T-helper 22 cell (primary cell): ENCODE results near the gene PDP2.
"Not testable (repeated sequence)": the region's sequence is repeated elsewhere in the genome, so short reads cannot be mapped to it uniquely, and the experiment has no call there.

Experiments used
- DNase-seq: peaks from one replicate; pipeline ENCODE4 v3.0.0-alpha.2; 2020; ENCODE audit warnings: low read depth

Gene PDP2

DNA sequence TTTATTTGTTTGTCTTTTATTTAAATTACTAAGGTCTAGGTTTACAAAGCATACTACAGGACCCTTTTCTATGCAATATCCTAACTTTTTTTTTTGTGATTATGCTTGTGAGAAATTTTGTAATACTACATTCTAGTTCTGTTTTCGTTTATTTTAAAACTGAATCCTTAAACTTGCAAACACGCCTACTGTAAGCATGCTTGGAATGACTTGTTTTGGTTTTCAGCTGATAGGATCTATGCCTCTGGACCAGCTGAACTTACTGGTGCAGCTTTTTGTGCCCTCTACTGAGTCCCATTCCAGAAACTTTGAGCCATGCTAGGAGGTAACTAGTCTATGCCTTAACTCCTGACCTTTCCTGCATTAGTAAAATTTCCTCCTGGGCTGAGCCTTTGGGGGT, 6.0 kb downstream of the PDP2 start:
- no peak for DNase-seq

DNA sequence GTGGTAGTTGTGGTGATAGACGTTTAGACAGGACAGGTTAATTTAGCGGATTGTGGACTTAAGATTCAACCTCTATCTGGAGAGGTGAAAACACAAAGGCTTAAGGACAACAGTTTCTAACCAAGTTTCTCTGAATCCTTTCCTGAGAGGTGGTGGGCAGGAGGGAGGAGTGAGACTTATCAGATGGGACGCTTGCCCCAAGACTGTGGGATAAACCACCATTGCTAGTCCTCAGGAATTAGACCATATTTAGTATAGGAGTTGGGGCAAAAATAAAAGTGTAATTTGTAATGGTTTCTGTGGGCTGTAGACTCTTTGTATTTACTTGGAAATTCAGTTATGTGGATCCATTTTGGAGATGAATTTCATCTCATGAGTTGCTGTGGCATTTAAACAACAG, 6.6 kb downstream of the PDP2 start:
- no peak for DNase-seq

DNA sequence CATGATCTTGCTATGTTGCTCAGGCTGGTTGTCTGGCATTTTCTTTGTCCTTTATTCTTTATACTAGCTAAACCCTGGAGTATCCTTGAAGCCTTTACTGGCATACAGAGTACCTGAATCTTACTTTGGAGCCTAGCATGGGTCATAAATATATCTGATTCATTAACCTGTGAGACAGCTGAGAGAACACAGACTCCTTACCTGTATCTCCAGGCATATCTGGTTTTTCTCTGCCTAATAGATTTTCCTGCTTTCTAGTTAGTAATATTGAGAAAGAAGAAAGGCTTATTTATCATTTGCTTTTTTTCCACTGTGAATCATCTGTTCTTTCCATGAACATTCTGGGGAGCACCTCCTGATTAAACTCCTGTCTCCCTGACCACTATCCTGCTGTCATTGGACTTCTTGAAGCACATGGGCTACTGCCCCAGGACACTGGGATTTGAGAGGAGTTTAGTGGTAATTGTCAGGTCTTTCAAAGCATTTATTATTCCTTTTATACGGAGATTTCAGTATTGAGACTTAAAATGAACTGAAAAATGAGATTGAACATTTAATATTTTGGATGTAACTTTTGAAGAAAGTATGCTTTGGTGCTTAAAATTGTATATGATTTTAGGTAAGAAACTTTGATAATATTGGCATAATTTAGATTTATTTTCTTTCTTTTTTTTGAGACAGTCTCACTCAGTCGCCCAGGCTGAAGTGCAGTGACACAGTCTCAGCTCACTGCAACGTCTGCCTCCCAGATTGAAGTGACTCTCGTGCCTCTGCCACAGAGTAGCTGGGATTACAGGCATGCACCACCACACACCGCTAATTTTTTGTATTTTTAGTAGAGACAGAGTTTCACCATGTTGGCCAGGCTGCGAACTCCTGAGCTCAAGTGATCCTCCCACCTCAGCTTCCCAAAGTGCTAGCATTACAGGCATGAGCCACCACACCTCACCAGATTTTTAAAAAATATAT, 8.6 kb downstream of the PDP2 start:
- no peak for DNase-seq

DNA sequence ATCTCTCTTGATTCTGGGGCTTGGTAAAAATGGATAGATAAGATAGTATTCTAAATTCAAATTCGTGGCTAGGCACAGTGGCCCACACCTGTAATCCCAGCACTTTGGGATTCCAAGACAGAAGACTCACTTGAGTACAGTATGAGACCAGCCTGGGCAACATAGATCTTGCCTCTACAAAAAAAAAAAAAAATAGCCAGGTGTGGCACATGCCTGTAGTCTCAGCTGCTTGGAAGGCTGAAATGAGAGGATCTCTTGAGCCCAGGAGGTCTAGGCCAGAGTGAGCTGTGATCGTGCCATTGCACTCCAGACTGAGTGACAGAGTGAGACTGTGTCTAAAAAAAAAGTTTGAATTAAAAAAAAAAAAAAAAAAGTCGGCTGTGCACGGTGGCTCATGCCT, 9.3 kb downstream of the PDP2 start:
- DNase-seq: no peak

DNA sequence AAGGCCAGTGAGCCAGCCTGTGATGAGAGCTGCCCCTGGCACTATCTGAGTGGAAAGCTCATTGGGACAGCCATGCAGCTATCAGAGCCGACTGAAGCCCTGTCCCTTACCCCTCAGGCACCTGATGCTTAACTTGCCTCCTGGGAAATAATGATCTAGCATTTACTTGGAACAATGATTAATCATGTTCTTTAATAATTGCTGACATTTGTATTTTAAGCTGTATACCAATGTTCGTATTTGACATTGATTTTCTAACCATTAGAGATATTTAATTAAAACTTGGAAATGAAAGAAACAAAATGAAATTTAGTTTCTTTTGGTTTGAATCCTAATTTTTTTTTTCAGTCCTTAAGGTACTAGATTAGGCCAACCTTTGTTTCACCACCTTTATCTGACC, 10.5 kb downstream of the PDP2 start:
- DNase-seq: no peak

DNA sequence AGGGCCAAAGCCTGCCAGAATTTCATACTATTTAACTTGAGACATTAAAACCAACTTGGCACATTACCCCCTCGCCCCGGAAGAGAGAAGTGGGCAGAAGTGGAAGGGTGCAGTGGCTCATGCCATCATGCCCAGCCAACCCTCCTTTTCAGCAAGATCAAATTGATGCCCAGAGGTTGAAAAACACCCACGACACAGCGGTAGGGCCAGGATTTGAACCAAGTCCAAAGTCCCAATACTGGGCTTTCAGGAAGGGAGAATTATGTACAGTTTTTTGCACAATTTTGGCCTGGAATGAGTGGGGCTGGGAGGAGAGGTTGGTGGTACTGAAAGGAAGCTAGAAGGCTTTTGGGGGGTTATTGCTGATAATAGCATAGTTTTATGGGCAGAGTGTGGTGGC, 11.0 kb downstream of the PDP2 start:
- no peak for DNase-seq

DNA sequence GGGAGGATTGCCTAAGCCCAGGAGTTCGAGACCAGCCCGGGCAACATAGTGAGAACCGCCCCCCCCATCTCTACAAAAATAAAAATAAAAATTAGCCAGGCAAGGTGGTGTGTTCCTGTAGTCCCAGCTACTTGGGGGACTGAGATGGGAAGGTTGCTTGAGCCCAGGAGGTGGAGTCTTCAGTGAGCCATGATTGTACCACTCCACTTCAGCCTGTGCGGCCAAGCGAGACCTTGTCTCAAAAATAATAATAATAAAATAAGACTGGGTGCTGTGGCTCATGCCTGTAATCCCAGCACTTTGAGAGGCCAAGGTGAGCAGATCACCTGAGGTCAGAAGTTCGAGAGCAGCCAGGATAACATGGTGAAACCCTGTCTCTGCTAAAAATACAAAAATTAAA, 11.5 kb downstream of the PDP2 start:
- DNase-seq: no peak

DNA sequence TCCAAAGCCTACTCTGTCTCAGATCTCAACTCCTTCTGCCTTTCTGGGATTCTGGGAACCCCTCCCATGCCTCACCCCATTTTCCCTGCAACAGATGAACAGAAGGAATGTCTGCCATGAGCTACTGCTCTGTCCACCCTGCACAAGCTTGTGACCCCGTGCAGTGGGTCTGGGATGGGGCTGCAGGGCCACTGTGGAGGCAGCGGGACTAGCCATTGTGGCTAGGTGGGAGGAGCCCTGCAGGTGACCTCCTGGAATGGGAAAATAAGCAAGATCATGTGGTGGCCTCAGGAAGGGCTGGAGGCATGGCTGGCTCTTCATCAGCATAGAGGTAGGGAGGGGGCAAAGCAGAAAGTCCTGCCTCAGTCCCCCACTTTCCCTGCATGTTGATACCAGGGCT, 13.7 kb downstream of the PDP2 start:
- DNase-seq: no peak

DNA sequence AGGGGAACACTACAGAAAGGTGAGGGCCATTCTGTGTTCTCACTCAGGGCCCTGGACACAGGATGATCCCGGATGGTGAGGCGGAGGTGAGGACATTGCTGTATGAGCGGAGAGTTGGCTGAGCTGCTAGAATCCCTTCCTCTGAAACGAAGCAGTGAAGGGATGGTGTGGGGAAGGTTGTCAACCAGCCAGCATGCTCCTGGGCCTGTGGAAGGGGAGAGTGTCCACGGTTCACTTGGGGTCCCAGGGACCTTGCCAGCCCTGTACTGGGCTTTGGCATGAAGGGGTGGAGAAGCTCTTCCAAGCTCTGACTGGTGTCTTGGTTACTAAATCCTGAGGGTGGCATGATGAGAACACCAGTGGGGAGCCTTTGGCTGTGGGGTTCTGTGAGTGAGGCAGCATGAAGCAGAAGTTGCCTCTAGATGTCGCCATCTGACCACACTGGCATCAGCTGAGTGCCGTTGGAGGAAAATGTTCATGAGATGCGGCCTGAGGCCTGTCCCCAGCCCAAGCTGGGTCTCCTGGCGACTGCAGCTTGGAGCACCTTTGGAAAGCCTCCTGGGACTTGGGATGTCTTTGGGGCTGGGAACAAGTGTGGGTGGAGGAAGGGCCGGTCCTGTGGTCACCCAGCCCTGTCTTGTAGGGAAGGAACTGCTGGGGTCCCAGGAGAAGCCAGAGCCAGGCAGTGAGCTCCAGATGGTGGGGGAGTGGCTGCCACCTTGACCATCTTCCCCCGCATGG, 14.8 kb downstream of the PDP2 start:
- no peak for DNase-seq

DNA sequence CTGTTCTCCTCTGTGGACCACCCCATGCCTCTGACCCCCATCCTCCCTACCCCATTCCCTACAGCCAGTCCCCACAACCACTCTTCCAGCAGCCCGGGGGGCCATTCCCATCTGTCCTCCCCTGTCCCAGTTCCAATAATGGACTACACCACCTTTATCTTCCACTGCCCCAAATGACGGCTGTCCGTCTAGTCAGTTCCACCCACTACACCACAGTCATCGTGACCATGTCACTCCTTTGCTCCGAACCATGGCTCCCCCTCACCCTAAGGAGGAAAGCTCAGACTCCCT, 15.3 kb downstream of the PDP2 start:
- no peak for DNase-seq

DNA sequence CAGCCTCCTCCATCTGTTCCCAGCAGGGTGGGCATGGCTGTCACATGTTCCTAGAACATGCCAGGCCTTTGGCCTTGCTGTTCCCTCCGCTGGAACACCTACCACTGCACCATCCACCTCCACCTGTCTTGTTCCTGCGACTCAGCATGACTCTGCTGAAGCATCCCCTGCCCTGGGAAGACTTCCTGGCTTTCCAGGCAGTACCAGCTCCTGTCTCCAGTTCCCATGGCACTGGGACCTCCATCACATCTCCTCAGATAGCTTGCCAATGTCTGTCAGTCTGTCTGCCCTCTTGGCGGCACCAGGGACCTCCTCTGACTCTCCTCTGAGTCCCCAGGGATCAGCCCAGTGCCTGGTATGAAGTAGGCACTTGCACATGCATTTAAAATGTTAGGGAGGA, 15.7 kb downstream of the PDP2 start:
- no peak for DNase-seq

DNA sequence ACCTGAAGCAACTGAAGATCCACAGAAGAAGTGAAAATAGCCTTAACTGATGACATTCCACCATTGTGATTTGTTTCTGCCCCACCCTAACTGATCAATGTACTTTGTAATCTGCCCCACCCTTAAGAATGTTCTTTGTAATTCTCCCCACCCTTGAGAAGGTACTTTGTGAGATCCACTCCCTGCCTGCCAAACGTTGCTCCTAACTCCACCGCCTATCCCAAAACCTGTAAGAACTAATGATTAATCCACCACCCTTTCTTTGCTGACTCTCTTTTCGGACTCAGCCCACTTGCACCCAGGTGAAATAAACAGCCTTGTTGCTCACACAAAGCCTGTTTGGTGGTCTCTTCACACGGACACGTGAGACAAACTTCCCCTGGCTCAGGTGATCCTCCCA, 16.4 kb downstream of the PDP2 start:
- DNase-seq: not testable (repeated sequence)

DNA sequence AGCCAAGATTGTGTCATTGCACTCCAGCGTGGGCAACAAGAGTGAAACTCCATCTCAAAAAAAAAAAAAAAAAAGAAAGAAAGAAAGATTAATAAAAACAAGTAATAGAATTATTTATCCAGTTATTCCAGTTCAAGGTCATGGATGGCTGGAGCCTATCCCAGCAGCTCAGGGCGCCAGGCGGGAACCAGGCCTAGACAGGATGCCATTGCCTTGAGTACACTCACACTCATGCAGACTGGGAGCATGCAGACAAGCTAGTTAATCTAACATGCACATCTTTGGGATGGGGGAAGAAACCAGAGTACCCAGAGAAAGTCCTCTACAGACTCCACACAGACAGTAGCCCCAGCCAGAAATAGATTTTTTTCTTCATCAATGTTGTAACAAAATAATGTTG, 17.9 kb downstream of the PDP2 start:
- DNase-seq: no peak

DNA sequence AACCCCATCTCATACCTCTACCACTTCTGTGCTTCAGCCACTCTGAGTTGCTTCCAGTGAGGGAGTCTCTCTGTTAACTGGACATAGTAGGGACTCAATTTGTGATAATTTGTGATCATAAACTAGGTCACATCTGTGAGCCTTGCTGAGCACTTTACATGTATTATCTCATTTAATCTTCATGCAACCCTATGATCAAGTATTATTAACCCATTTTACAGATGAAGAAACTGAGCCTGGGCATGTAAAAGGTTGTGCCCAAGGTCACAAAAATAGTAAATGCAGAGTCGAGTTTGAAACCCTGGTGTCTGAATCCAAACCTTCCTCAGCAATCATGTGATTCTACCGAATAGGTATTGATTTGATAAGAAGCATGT, 18.6 kb downstream of the PDP2 start:
- DNase-seq: no peak

DNA sequence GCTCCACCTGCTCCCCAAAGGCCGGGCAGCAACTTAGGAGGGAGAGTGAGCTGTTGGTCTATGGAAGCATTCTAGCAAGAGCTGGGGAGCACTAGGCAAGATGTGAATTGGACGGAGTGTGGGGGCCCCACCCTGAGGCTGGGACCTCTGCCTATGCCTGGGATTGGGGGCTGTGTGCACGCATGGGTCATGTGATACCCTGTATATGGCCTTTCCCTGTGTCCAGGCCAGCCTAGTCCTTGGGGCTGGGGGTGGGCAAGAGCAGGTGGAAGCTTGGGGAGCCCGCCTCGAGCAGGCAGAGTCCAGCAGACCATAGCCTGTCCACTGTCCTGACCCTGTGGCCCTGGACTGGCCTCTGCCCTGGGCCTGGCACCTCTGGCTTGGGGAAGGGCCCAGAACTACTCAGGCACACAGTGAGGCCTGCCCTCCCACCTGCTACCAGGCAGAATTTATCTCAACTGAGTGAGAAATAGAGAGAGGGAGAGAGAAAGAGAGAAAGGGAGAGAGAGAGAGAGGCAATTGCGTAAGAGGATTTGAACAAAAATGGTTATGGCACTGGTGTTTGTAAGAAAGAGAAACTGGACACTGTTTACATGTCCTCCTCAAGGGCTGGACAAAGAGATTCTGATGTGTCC, 19.1 kb downstream of the PDP2 start:
- DNase-seq: no peak

DNA sequence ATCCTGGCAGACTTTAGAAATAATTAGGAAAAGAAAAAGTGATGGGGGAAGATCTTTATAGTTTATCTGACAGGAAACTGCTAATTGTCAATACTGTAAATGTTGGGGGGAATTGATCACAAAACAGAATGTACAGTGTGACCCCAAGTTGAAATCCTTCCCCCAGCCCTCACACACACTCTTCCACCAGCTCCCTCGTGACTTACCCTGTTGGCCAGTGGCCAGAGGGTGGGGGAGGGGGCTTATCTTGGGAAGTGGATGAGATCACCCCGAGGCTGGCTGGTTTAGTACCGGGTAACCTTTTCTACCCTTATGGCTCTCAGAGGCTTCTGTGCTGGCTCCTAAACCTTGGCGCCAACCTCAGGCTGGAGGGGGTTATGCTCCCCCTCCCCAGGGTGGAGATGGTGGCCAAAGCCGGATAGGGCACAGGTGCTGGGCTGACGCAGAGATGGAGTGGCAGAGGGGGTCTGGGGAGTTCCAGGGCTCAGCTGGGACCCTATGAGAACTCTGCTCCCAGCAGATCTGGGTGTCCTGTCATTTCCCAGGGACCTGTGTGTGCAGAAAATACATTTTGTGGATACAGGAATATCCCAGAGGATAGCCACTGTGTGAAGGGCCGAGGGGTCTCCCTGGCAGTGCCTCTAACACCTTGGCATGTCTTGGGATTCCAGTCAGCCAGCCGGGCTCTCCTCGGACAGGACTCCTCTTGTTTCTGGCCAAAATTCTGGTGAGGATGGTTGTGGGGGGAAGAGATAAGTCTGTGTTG, 19.8 kb downstream of the PDP2 start:
- DNase-seq: no peak

DNA sequence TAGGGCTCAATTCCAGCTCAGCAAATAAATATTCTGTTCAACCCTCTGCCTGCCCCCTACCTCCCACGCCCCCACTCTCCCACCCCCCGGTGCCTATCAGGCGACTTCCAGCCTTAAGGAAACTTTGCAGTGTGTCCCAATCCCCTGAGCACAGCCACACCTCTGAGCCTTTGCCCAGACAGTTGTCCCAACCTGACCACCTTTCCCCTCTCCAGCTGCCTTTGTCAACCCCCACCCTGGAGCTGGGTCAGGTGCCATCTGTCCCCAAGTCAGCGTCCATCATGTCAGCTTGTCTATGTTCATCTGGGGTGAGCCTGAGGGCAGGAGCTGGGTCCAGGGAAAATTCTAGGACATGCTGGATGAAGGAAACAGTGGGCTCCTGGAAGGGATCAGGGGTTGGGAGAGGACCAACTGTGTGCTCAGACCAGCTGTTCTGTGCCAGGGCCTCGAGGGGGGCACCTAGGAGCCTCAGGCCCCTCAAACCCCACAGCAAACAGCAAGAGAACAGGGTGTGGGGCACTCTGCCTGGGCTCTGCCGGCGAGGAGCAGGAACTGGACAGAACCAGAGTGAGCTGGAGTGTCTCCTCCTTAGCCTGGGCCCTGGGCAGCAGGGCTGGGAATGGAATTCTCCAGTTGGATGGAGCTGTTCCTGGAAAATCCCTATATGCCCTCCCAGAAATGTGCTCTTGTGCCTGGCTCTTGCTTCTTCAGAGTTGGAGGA, 20.6 kb downstream of the PDP2 start:
- no peak for DNase-seq

DNA sequence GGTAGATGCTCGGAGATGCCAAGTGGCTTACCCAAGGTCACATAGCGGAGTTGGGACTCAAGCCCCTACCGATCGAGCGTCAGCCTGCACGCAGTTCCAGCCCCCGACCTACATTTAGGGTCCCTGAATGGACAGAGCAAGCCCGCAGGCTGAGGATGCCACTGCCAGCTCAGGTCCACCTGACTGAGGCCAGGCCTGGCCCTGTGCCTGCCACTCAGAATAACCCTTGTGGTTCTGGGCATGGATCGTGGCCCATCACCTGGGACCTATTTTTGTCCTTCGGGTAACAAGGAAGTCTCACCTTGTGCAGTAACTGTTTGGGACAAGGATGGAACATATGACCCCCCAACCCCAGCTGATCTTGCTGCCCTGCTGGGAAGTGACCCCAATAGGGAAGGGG, 21.3 kb downstream of the PDP2 start:
- no peak for DNase-seq

DNA sequence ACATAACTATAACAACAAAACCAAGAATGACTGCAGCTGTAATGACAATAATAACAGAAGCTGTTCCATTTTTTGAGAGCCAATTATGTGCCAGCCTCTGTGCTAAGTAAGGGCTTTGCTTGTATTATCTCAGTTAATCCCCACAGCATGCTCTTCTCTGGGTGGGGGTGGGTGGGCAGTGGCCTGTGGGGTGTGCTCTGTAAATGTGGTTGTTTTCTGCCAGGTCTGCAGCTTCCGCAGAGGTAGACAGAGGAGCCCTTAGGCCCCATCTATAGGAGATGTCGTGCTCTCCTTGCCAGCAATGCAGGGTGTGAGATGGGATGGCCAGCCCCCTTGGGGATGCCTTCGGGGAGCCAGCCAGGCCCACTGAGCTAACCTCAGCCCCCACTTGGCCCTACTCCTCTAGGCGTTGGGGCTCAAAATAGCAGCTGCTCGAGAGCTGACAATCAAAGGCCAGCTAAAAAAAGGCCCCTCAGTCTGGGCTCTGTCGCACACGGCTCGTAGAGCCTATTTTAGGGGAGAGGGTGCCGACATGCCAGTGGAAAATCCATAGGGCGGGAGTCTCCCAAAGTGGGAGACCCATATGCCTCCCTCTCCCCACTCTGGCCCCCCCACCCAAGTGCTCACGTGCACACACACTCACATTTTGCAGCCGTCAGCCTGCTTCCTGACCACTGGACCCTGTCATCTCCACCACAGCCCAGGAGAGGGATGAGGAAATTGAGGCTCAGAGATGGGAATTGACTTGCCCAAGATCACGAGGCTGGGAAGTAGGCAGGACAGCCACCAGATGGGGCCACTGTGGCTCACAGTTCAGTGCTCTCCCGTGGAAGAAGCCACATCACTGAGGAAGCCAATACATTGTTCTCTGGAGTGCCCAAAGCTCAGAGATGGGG, 22.6 kb downstream of the PDP2 start:
- DNase-seq: no peak

DNA sequence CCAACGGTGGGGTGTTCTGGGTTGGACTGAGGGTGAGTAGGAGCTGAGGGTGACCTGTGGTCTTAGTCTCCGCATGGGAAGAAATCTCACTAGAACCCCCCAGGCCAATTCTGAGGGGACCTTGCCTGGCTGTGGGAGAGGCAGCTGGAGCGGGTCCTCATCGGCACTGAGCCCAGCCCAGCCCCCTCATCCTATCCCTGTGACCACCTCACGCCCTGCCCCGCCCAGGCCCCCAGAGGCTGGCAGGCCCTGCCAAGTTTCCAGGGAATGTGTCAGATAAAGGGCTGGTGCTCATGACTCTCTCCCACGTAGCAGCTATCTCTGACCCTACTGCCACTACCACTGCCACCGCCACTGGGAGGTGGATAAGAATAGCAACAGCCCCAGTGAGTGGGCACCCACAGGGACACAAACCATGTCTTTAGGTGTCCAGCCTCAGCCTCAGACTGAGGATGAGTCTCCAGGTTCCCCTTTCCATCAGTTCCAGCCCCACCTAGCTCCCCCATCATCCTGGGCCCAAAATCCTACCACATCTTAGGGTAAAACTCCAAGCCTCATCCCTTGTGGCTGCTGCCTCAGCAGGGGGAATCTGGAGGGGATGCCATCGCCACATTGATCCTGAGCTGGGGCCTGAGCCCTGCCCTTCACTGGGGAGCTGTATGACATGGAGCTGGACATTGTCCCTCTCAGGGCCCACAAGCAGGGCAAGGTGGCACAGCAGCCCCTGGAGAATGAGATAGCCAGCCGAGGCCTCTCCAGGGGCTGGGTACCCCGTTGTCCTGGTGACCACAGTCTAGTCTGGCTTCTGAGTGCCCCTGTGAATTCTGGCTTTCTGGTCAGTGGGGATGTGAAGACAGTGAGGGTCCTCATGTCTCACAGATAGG, 23.5 kb downstream of the PDP2 start:
- no peak for DNase-seq
